Duodenal mucosa (tissue), 2 donors: ENCODE measurements around the gene CLIC1.
A peak's percentile ranks its signal among the peaks of the same experiment; 100 is the strongest.

Experiments used
- H3K27ac ChIP-seq: one replicate; pipeline ENCODE4 v1.7.0; 2013; ENCODE audit warnings: low read depth, low read length
- H3K27me3 ChIP-seq, 2 donors: one replicate each; pipeline ENCODE4 v1.7.0; 2013; ENCODE audit warnings: low read length in 2 of 2, control low read depth in 1 of 2; ENCODE audit not compliant: insufficient read depth in 2 of 2, control insufficient read depth in 1 of 2
- H3K36me3 ChIP-seq, 2 donors: one replicate each; pipeline ENCODE4 v1.7.0; 2013; ENCODE audit warnings: low read length in 2 of 2, control low read depth in 1 of 2; ENCODE audit not compliant: insufficient read depth in 2 of 2, control insufficient read depth in 1 of 2
- H3K4me1 ChIP-seq, 2 donors: one replicate each; pipeline ENCODE4 v1.7.0; 2013; ENCODE audit warnings: low read length in 2 of 2, control low read depth in 1 of 2; ENCODE audit not compliant: insufficient read depth in 2 of 2, control insufficient read depth in 1 of 2
- H3K4me3 ChIP-seq, 2 donors: one replicate each; pipeline ENCODE4 v1.7.0; 2013; ENCODE audit warnings: low read length in 2 of 2, low read depth in 1 of 2
- H3K9ac ChIP-seq, 2 donors: one replicate each; pipeline ENCODE4 v1.7.0; 2013; ENCODE audit warnings: low read length in 2 of 2, low read depth in 1 of 2
- H3K9me3 ChIP-seq, 2 donors: one replicate each; pipeline ENCODE4 v1.7.0; 2013; ENCODE audit warnings: low read length in 2 of 2, control low read depth in 1 of 2; ENCODE audit not compliant: control insufficient read depth in 1 of 2

CLIC1 gene

GRCh38 chr6:31778193-31778592 is 41.9 kb upstream of the CLIC1 start:
- Histone ChIP-seq H3K27me3 (no peaks in the 10 kb centered on the region), H3K36me3 (peaks cover 26 to 46% of the 10 kb centered on the region in 2 donors), H3K9me3 (no peaks in the 10 kb centered on the region), H3K27ac (no peak overlapping the region), H3K9ac (no peak overlapping the region), H3K4me1 (peaks cover 28 to 35% of the 10 kb centered on the region in 2 donors), H3K4me3 (no peak overlapping the region)

- peak overlapping the region in 1 of 2 donors; percentile 68 for H3K9ac ChIP-seq
- no peaks in the 10 kb centered on the region for H3K9me3 ChIP-seq
- peaks cover 32 to 35% of the 10 kb centered on the region in 2 donors for H3K4me1 ChIP-seq
- H3K27ac ChIP-seq, result peak overlapping the region; percentile 65
- H3K4me3 ChIP-seq, result no peak overlapping the region
- H3K36me3 ChIP-seq, result peaks cover 26 to 41% of the 10 kb centered on the region in 2 donors
- H3K27me3 ChIP-seq, result no peaks in the 10 kb centered on the region
Measured at GRCh38 chr6:31777667-31778050, 41.3 kb upstream of the CLIC1 start.

DNA sequence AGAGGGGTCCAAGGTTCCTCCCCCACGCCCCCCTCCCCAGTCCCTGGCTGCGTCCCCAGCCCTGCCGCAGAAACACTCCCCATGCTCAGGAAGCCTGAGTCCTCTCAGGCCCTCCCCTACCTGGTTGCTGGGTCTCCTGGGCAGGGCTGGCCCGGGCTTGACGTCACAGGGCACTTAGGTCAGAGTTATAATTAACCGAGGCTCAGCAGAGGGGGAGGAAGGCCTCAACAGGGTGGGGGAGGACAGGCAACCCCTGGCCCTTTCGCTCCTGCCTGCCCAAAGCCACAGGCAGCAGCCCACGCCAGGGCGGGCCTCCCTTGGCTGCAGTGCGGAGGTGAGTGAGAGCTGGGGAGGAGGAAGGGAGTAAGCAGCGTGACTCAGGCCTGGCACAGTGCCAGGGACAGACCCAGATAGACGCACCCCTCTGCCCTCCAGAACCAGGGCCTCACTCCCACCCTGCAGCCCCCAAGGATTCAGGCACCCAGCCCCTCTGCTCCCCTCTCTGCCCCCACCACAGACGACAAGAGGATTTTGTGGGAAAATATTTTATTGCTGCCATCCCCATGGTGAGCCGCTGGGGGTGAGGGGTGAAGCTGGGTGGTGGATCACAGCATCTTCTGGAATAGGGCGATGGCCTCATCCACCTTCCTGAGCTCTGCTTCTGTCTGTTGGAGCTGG is 40.8 kb upstream of the CLIC1 start, which contains the start of gene VWA7:
Gene VWA7 (minus strand): TSS at position 340 of the 678 bp plus-strand sequence. CDS start 549 bp downstream, outside the sequence.
- peak within 1 kb of the TSS; percentile 57 to 68 for H3K9ac ChIP-seq
- no peaks in the 10 kb centered on the region for H3K27me3 ChIP-seq
- H3K4me1 ChIP-seq, result peaks cover 32 to 35% of the 10 kb centered on the region in 2 donors
- H3K4me3 ChIP-seq, result peak within 1 kb of the TSS; percentile 37 to 48
- H3K9me3 ChIP-seq, result no peaks in the 10 kb centered on the region
- H3K27ac ChIP-seq, result peak within 1 kb of the TSS; percentile 65
- H3K36me3 ChIP-seq, result peaks cover 22 to 36% of the 10 kb centered on the region in 2 donors

DNA sequence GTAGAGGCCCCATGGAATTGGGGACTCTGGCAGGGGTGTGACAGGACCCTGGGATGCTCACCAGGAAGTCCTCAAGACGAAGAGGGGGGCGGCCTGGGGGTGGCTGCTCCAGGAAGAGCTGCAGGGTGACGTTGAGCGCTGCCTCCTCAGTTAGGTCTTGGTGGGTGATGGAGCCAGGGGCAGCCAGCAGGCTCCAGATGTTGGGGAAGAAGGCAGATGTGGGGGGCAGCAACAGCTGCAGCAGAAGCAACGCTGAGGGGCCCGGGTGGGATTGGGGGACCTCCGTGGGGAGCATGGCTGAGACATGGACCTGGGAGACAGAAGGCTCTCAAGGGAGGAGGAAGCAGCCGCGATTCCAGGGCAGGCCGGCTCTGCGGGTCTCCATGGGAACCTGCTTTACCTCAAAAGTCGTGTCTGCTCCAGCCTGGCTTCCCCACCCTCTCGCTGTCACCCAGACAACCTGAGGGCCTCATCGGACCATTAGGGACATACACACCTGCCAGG is 40.2 kb upstream of the CLIC1 start:
- H3K4me3 ChIP-seq, result peak overlapping the region; percentile 37 to 48
- peak overlapping the region; percentile 65 for H3K27ac ChIP-seq
- H3K9me3 ChIP-seq, result no peaks in the 10 kb centered on the region
- no peaks in the 10 kb centered on the region for H3K27me3 ChIP-seq
- peaks cover 32 to 35% of the 10 kb centered on the region in 2 donors for H3K4me1 ChIP-seq
- H3K9ac ChIP-seq, result peak overlapping the region; percentile 57 to 68
- H3K36me3 ChIP-seq, result peaks cover 16 to 30% of the 10 kb centered on the region in 2 donors

GRCh38 chr6:31775633-31776484 is 39.5 kb upstream of the CLIC1 start:
- Histone ChIP-seq H3K4me3 (peak overlapping the region; percentile 37 to 48), H3K9me3 (no peaks in the 10 kb centered on the region), H3K9ac (peak overlapping the region; percentile 57 to 68), H3K4me1 (peaks cover 32 to 35% of the 10 kb centered on the region in 2 donors), H3K36me3 (peaks cover 11 to 23% of the 10 kb centered on the region in 2 donors), H3K27me3 (no peaks in the 10 kb centered on the region), H3K27ac (no peak overlapping the region)

- Histone ChIP-seq H3K27ac (no peak overlapping the region), H3K4me3 (peak overlapping the region in 1 of 2 donors; percentile 5), H3K27me3 (no peaks in the 10 kb centered on the region), H3K4me1 (peaks cover 32 to 35% of the 10 kb centered on the region in 2 donors), H3K36me3 (peaks cover 4 to 16% of the 10 kb centered on the region in 2 donors), H3K9ac (peak overlapping the region; percentile 33 to 68), H3K9me3 (no peaks in the 10 kb centered on the region)
Measured at GRCh38 chr6:31775184-31775583, 38.9 kb upstream of the CLIC1 start.

- no peaks in the 10 kb centered on the region for H3K9me3 ChIP-seq
- no peak overlapping the region for H3K9ac ChIP-seq
- H3K36me3 ChIP-seq, result no peaks in the 10 kb centered on the region
- no peak overlapping the region for H3K4me3 ChIP-seq
- no peak overlapping the region for H3K27ac ChIP-seq
- H3K27me3 ChIP-seq, result no peaks in the 10 kb centered on the region
- H3K4me1 ChIP-seq, result peaks cover 26 to 31% of the 10 kb centered on the region in 2 donors
Measured at GRCh38 chr6:31771992-31772358, 35.6 kb upstream of the CLIC1 start.

GRCh38 chr6:31770860-31771259 is 34.5 kb upstream of the CLIC1 start:
- no peaks in the 10 kb centered on the region for H3K27me3 ChIP-seq
- H3K4me3 ChIP-seq, result no peak overlapping the region
- no peak overlapping the region for H3K9ac ChIP-seq
- H3K9me3 ChIP-seq, result no peaks in the 10 kb centered on the region
- no peaks in the 10 kb centered on the region for H3K36me3 ChIP-seq
- H3K27ac ChIP-seq, result no peak overlapping the region
- peaks cover 15 to 30% of the 10 kb centered on the region in 2 donors for H3K4me1 ChIP-seq

DNA sequence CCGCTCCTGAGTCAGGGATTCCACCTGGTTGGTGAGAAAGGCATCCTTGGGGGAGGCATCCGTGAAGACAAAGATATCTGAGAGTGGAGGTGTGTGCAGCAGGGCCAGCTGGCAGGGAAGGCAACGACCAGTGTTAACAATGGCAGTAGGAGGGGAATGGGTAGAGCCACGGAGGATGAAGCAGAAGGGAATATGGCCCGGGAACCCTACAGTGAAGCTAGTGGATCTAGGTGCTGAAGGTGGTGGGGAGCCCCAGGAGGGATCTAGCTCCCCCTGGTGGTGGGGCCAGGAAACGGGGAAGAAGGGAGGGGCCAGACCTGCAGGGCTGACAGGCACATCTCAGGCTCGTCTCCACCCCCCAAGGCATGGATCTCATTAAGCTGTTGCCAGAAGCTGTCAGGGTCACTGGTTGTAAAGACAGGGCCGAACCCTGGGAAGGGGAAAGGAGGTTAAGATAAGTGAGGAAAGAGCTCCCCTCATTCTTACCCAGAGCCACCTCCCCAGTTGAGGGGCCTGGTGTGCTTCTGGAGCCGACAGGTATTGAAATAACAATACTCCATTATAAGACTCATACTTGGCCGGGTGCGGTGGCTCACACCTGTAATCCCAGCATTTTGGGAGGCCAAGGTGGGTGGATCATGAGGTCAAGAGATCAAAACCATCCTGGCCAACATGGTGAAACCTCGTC is 33.5 kb upstream of the CLIC1 start:
- no peaks in the 10 kb centered on the region for H3K27me3 ChIP-seq
- no peak overlapping the region for H3K27ac ChIP-seq
- no peaks in the 10 kb centered on the region for H3K9me3 ChIP-seq
- no peak overlapping the region for H3K9ac ChIP-seq
- H3K4me3 ChIP-seq, result no peak overlapping the region
- no peaks in the 10 kb centered on the region for H3K36me3 ChIP-seq
- peaks cover 5 to 24% of the 10 kb centered on the region in 2 donors for H3K4me1 ChIP-seq
